ENCODE results near the gene SLC38A6.
A peak's percentile ranks its signal among the peaks of the same experiment; 100 is the strongest.

SLC38A6 gene

GRCh38 chr14:60980811-60981632, at the start of gene SLC38A6, which contains the start of gene TRMT5:
SLC38A6 (plus strand) TSS chr14:60981245; CDS start chr14:60981278, 33 bp downstream.
TRMT5 (minus strand) TSS chr14:60981079; CDS start chr14:60980973, 106 bp downstream.
- DNase-seq = peak; percentile 98

- DNase-seq = no peak
These were observed 47.0 kb upstream of the SLC38A6 start for GRCh38 chr14:60933920-60934655.

GRCh38 chr14:60935319-60935718, 45.7 kb upstream of the SLC38A6 start:
- no peak for DNase-seq

- DNase-seq = no peak
These were observed 37.4 kb upstream of the SLC38A6 start for GRCh38 chr14:60943637-60944032.

- DNase-seq = no peak
These were observed 36.8 kb upstream of the SLC38A6 start for GRCh38 chr14:60944204-60944603.

GRCh38 chr14:60945984-60946383, 35.1 kb upstream of the SLC38A6 start:
- DNase-seq = no peak

GRCh38 chr14:60946773-60947172, 34.3 kb upstream of the SLC38A6 start:
- no peak for DNase-seq

GRCh38 chr14:60951776-60952435, 29.1 kb upstream of the SLC38A6 start:
- DNase-seq = no peak

GRCh38 chr14:60956202-60956601, 24.8 kb upstream of the SLC38A6 start:
- DNase-seq = no peak

GRCh38 chr14:60956632-60957031, 24.4 kb upstream of the SLC38A6 start:
- DNase-seq = no peak

- DNase-seq = no peak
These were observed 22.9 kb upstream of the SLC38A6 start for GRCh38 chr14:60958146-60958545.

GRCh38 chr14:60963761-60964160, 17.3 kb upstream of the SLC38A6 start:
- no peak for DNase-seq

- DNase-seq = no peak
These were observed 16.1 kb upstream of the SLC38A6 start for GRCh38 chr14:60964904-60965303.

GRCh38 chr14:60965402-60965801, 15.6 kb upstream of the SLC38A6 start:
- no peak for DNase-seq

- no peak for DNase-seq
These were observed 12.9 kb upstream of the SLC38A6 start for GRCh38 chr14:60968099-60968498.

- no peak for DNase-seq
These were observed 12.4 kb upstream of the SLC38A6 start for GRCh38 chr14:60968671-60969070.

GRCh38 chr14:60970146-60970545, 10.9 kb upstream of the SLC38A6 start:
- no peak for DNase-seq

GRCh38 chr14:60971271-60971670, 9.8 kb upstream of the SLC38A6 start:
- DNase-seq = no peak

- no peak for DNase-seq
These were observed 8.8 kb upstream of the SLC38A6 start for GRCh38 chr14:60972295-60972694.

- DNase-seq = no peak
These were observed 8.0 kb upstream of the SLC38A6 start for GRCh38 chr14:60973070-60973469.

- DNase-seq = no peak
These were observed 6.9 kb upstream of the SLC38A6 start for GRCh38 chr14:60974090-60974651.

- peak; percentile 92 for DNase-seq
These were observed 5.5 kb upstream of the SLC38A6 start for GRCh38 chr14:60975551-60975950.

- peak; percentile 29 for DNase-seq
These were observed 3.2 kb upstream of the SLC38A6 start for GRCh38 chr14:60977847-60978246.
